ENCODE data around the gene GAST.

The GAST gene

DNA sequence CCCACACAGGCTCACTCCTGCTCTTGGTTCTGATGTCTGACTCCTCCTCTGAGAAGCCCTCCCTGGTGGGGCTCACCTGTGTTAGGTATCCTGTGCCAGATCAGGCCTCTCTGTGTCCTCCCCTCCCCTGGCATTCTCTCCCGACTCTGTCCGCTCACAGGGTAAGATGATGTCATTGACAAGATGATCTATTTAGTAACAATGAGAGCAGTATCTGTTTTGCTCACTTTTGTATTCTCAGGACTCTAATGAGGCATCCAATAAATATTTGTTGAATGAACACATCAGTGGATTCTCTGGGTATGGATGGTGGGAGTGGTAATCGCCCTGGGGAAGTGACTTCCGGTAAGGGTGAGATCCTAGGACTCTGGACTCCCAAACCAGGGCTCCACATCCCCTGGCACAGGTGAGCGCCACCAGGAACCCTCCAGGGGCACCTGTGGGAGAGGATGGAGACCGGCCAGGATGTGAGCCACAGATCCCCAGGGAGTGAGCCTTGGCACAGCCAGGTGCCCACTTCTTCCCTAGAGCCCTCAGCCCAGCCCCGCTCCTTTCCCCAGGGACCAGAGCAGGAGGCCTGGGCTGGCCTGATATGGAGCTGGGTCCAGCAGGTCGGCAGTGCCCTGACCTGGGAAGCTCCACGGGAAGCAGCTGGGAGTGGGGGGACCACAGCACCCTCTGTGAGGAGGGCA, 27.7 kb downstream of the GAST start:
- DNase-seq (ENCODE audit: low spot score) = no peak

DNA sequence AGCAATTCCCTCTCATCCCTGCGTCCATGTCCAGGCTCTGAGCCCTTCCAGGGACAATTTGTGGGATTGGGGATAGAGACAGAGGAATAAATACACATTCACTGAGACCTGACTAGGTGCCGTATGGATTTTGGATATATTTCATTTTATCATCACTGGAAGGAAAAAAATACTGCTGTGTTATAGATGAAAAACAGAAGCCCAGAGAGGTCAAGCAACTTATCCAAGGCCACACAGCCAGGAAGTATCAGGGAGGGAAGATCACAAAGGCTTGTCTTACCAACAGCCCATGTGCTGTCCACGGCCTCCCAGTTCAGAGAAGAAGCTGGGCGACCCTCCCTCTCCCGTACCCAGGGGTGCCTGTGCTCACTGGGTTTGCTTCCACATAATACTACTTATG, 28.4 kb downstream of the GAST start:
- DNase-seq (ENCODE audit: low spot score) = no peak

DNA sequence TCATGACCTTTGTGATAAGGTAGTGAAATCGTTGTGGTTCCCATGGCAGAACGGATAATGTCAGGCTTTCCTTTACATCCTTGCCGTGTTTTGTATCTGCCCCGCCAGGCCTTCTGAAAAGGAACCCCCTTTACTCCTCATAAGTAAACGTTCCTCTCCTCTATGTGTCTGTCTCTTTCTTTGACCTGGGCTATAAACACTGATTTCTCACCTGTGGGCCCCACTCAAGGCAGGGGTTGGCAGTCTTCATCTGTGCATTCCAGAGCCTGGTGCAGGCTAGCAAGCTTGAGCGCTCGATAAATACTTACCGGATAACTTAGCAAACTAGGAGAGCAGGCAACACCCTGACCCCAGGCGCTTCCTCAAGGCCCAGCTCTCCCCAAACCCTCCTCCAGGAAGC, 29.6 kb downstream of the GAST start:
- DNase-seq (ENCODE audit: low spot score) = no peak

DNA sequence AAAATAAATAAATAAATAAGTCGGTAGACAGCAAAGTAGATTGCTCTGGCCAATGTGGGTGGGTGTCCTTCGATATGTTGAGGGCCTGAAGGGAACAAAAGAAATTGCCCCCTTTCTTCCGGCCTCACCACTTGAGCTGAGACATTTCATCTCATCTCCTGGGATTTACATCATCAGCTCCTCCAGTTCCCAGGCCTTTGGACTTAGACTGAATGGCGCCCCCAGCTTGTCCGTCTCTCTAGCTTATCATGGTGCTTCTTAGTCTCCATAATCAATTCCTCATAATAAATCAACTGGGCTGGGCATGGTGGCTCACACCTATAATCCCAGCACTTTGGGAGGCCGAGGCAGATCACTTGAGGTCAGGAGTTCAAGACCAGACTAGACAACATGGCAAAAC, 36.1 kb downstream of the GAST start:
- DNase-seq (ENCODE audit: low spot score) = no peak

DNA sequence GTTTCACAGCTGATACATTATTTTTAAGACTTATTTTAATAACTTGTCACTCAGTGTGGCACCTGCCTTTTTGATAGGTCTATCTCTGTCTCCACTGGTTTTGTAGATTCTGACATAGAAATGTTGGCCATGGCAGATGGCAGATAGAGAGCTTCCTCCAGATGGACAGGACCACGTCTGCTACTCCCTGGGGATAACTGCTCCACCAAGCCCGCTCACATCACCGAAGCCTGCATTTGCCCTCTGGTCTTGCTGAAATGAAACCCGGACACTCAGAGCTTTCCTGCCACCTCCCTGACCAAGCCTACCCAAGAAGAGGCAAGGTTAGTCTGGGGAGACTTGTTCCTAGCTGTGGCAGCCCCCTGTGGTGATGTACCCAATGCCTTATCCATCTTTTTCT, 38.7 kb downstream of the GAST start:
- no peak for DNase-seq (ENCODE audit: low spot score)

DNA sequence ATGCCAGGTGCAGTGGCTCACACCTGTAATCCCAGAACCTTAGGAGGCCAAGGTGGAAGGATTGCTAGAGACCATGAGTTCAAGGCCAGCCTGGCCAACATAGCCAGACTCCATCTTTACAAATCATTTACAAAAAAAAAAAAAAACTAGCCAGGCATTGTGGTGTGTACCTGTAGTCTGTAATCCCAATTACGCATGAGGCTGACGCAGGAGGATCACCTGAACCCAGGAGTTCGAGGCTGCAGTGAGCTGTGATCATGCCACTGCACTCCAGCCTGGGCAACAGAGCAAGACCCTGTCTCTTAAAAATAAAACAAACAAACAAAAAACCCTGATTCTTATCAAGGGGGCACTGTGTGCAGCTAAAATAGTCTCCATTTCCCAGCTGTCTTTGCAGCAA, 39.2 kb downstream of the GAST start:
- no peak for DNase-seq (ENCODE audit: low spot score)

DNA sequence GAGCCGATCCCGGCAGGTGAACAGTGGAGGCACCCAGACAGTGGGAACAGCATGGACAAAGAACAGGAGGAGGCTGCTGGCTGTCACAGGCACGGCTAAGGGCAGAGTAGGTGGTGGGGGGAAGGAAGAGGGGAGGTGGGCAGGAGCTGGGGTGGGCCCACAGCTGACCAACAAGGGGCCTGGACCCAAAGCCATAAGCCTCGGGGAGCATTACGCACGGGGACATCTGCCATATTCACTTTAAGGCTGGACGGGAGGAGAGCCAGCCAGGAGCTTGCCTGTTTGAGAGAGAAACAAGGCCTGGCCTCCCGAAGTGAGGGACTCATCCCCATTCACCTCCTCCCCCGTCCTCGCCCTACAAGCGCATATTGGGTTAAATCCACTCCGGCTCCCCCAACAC, 41.9 kb downstream of the GAST start:
- no peak for DNase-seq (ENCODE audit: low spot score)

DNA sequence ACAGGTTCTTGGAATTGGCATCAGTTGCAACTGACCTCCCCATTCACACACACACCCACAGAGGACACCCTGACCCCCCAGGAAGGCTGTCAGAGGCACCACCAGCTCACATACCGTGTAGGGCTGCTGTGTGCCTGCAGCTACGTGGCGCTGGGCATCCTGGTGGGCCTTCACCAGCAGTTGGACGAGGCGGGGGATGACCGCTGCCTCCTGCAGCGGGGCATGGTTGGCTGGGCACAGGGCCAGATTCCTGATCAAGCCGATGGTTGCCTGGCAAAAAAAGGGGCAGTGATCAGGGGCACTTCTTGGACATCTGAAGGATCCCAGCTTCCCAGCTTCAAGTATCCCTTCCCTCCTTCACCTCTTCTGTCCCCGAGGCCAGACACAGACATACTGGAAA, 46.5 kb downstream of the GAST start:
- no peak for DNase-seq (ENCODE audit: low spot score)

DNA sequence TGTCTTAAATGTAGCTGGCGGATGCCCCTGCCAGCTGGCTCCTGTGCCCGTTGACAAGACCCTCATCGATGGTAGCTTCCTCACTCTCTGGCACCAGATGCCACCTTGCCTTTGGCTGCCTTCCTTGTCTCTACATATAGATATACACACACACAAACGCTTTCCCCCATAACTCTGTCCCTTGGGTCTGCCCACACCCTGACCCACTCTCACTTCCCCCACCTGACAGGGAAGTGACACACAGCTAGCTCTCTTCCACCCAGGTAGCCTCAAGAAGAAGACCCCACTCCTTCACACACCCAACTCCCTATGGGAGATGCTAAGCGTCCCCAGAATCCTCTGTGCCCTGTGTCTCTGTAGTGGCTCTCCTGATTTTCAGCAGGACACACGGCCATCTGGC, 48.7 kb downstream of the GAST start:
- no peak for DNase-seq (ENCODE audit: low spot score)

DNA sequence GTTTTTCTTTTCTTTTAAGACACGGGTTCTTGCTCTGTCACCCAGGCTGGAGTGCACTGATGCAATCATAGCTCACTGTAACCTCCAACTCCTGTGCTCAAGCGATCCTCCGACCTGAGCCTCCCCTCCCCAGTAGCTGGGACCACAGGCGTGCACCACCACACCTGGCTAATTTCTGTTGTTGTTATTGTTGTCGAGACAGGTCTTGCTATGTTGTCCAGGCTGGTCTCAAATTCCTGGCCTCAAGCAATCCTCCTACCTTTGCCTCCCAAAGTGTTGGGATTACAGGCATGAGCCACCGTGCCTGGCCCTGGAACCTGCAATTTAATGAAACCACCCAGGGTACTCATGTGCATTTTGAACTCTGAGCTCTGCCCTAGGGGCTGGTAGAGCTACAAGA, 50.3 kb downstream of the GAST start:
- DNase-seq (ENCODE audit: low spot score) = no peak

DNA sequence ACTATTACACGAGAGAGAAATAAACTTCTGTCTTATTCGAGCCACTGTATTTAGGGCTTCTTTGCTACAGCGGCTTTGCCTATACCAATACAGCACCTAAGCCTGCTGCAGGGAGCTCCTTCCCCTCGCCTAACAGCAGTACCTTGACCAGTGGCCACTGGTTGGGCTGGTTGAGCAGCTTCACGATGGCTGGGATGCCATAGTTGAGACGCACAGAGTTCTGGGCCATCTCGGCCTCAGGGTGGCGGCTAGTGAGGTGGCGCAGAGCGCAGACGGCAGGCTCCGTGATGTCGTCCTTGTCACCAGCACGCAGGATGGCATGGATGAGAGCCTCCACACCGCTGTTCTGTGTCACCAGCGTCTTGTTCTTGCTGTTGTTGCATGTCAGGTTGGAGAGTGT, 50.7 kb downstream of the GAST start:
- DNase-seq (ENCODE audit: low spot score) = no peak

DNA sequence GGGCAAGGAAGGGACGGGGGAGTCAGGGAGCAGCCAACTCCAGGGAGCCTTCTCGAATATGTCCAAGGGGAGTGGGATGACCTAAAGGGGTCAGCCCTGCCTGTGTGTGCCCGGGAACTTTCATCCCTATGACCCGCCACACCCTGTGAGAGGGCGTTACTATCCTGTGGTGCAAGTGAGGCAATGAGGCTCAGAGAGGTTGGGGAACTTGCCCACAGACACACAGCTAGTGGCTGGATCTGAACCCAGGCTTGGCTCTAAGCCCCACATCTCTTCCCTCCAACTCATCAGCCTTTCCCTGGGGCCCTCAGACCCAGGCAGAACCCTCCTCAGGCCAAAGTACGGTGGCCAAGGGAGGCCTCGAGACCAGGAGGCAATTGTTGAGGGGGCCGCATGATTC, 51.2 kb downstream of the GAST start:
- no peak for DNase-seq (ENCODE audit: low spot score)
